Mucosa of gallbladder (tissue), 1 donor: Measurements from ENCODE around the gene MID2. TPM values are rescaled to one million over a fixed set of nuclear protein-coding genes. Genes with fewer than 3 reads are reported as not detected.
"Not testable (repeated sequence)": the region's sequence is repeated elsewhere in the genome, so short reads cannot be mapped to it uniquely, and the experiment has no call there.

Source experiments
- DNase-seq: peaks from one replicate; pipeline ENCODE4 v3.0.0-alpha.2; 2020; ENCODE audit warnings: low spot score
- total RNA-seq: library from RNA; stranded (reverse); gene quantifications from one replicate; pipeline ENCODE4 v1.2.1, GENCODE V29; 2021
- donor health status: DM: no; HTN: no; CAD: no.

The MID2 gene
- total RNA-seq, result 20.9 TPM

GRCh38 chrX:107825698-107826237, at the start of gene MID2:
Gene MID2 (plus strand): TSS chrX:107825866. CDS start chrX:107826427, 561 bp downstream.
- DNase-seq, result peak; percentile 60

GRCh38 chrX:107776649-107777535, 48.8 kb upstream of the MID2 start:
- DNase-seq, result peak; percentile 89

GRCh38 chrX:107777536-107777832, 48.2 kb upstream of the MID2 start, which contains the start of gene NCBP2L:
Gene NCBP2L (plus strand): TSS chrX:107777733. CDS start chrX:107794221, 16,488 bp downstream.
- DNase-seq, result no peak

GRCh38 chrX:107780525-107780924, 45.1 kb upstream of the MID2 start:
- no peak for DNase-seq

- no peak for DNase-seq
Observed at GRCh38 chrX:107787827-107788226, 37.8 kb upstream of the MID2 start.

- DNase-seq, result no peak
Observed at GRCh38 chrX:107804427-107804826, 21.2 kb upstream of the MID2 start.

GRCh38 chrX:107805179-107805578, 20.5 kb upstream of the MID2 start:
- DNase-seq, result no peak

- DNase-seq, result not testable (repeated sequence)
Observed at GRCh38 chrX:107810053-107810452, 15.6 kb upstream of the MID2 start.

- DNase-seq, result no peak
Observed at GRCh38 chrX:107818900-107819521, 6.7 kb upstream of the MID2 start.

GRCh38 chrX:107823042-107823441, 2.6 kb upstream of the MID2 start:
- DNase-seq, result no peak

- DNase-seq, result no peak
Observed at GRCh38 chrX:107823456-107823855, 2.2 kb upstream of the MID2 start.

- peak; percentile 10 for DNase-seq
Observed at GRCh38 chrX:107826238-107827029, 768 bp downstream of the MID2 start.

GRCh38 chrX:107827030-107827831, 1.6 kb downstream of the MID2 start:
- DNase-seq, result no peak

GRCh38 chrX:107827852-107828251, 2.2 kb downstream of the MID2 start:
- no peak for DNase-seq

GRCh38 chrX:107829878-107830277, 4.2 kb downstream of the MID2 start:
- DNase-seq, result no peak

- no peak for DNase-seq
Observed at GRCh38 chrX:107831071-107831730, 5.5 kb downstream of the MID2 start.

- no peak for DNase-seq
Observed at GRCh38 chrX:107834275-107835201, 8.9 kb downstream of the MID2 start.

GRCh38 chrX:107836958-107837357, 11.3 kb downstream of the MID2 start:
- DNase-seq, result no peak

GRCh38 chrX:107840971-107841370, 15.3 kb downstream of the MID2 start:
- no peak for DNase-seq
